H1 (cell line): Measurements from ENCODE around the gene FIGNL2. TPM values are rescaled to one million over a fixed set of nuclear protein-coding genes. Genes with fewer than 3 reads are reported as not detected.
A peak's percentile ranks its signal among the peaks of the same experiment; 100 is the strongest.

Experiments used
- CTCF ChIA-PET: fragments of 300-600 bp; sonication (Branson Sonifier 250); formaldehyde crosslinking; loops from one replicate; lab custom pipeline; 2021; ENCODE audit not compliant: partially characterized antibody; lab: Charles Lee
- POLR2A ChIA-PET: fragments of 300-600 bp; sonication (Branson Sonifier 250); formaldehyde crosslinking; loops from one replicate; lab custom pipeline; 2021; ENCODE audit warnings: inconsistent platforms; ENCODE audit not compliant: partially characterized antibody; lab: Charles Lee
- DNase-seq, 2 experiments: peaks; one replicate each; pipeline versions ENCODE4 v3.0.0 to v3.0.0-alpha.2; 2010 to 2022; ENCODE audit warnings: low spot score in 2 of 2, low read depth in 1 of 2, mixed read lengths in 1 of 2
- FAIRE-seq: peaks from 2 replicates; lab custom pipeline; 2011; peaks lifted over from hg19 to GRCh38; lab: Jason Lieb, UNC
- H2AFZ ChIP-seq: 2 replicates; pipeline ENCODE4 v1.8.1; 2012; ENCODE audit warnings: low read length, inconsistent platforms
- H2AK5ac ChIP-seq: 2 replicates; pipeline ENCODE4 v1.6.1; 2013; ENCODE audit warnings: low read depth, low read length
- H2BK120ac ChIP-seq: replicated peaks from 2 replicates; pipeline ENCODE3; 2013; ENCODE audit warnings: low read depth, low read length, inconsistent platforms
- H2BK12ac ChIP-seq: 2 replicates; pipeline ENCODE4 v1.6.1; 2013; ENCODE audit warnings: low read depth, low read length
- H2BK15ac ChIP-seq: 2 replicates; pipeline ENCODE4 v1.6.1; 2013; ENCODE audit warnings: low read length
- H2BK20ac ChIP-seq: 2 replicates; pipeline ENCODE4 v1.6.1; 2013; ENCODE audit warnings: low read length
- H2BK5ac ChIP-seq: 2 replicates; pipeline ENCODE4 v1.6.1; 2013; ENCODE audit warnings: low read depth, low read length
- H3K14ac ChIP-seq: 2 replicates; pipeline ENCODE4 v1.6.1; 2013; ENCODE audit warnings: inconsistent platforms; ENCODE audit not compliant: insufficient read length
- H3K18ac ChIP-seq: 2 replicates; pipeline ENCODE4 v1.6.1; 2013; ENCODE audit warnings: low read length; ENCODE audit errors: extremely low read depth
- H3K23ac ChIP-seq: 2 replicates; pipeline ENCODE4 v1.6.1; 2013; ENCODE audit warnings: inconsistent platforms; ENCODE audit not compliant: insufficient read length
- H3K23me2 ChIP-seq: 2 replicates; pipeline ENCODE4 v1.6.1; 2013; ENCODE audit warnings: low read depth, low read length
- H3K27ac ChIP-seq: 2 replicates; pipeline ENCODE4 v1.6.1; 2011; ENCODE audit warnings: low read depth, low read length, inconsistent platforms
- H3K27me3 ChIP-seq, 4 experiments: replicated peaks in 1 of 4; 1 replicate in 1 of 4; 2 replicates in 3 of 4; pipeline versions ENCODE4 v1.6.1 to v1.8.1; 2011 to 2013; ENCODE audit warnings: low read length in 3 of 4, mild to moderate bottlenecking in 3 of 4, inconsistent platforms in 2 of 4, mixed read lengths in 2 of 4, moderate library complexity in 1 of 4; ENCODE audit not compliant: control insufficient read depth in 3 of 4, insufficient read depth in 3 of 4; ENCODE audit errors: extremely low read depth in 1 of 4
- H3K36me3 ChIP-seq, 4 experiments: 2 replicates each; pipeline versions ENCODE4 v1.6.1 to v1.8.1; 2011 to 2013; ENCODE audit warnings: mild to moderate bottlenecking in 4 of 4, low read length in 3 of 4, moderate library complexity in 2 of 4, control low read depth in 1 of 4, inconsistent platforms in 1 of 4; ENCODE audit not compliant: insufficient read depth in 4 of 4, control insufficient read depth in 2 of 4
- H3K4ac ChIP-seq: replicated peaks from 2 replicates; pipeline ENCODE3; 2013; ENCODE audit warnings: low read length, low read depth, mixed read lengths, inconsistent platforms; ENCODE audit not compliant: insufficient read length
- H3K4me1 ChIP-seq, 4 experiments: replicated peaks in 1 of 4; 1 replicate in 1 of 4; 2 replicates in 3 of 4; pipeline versions ENCODE4 v1.6.1 to v1.8.1; 2011 to 2013; ENCODE audit warnings: low read length in 3 of 4, inconsistent platforms in 2 of 4, mixed read lengths in 1 of 4; ENCODE audit not compliant: insufficient read depth in 4 of 4, control insufficient read depth in 3 of 4
- H3K4me2 ChIP-seq, 2 experiments: 2 replicates each; pipeline versions ENCODE4 v1.6.1 to v1.8.1; 2011 to 2013; ENCODE audit warnings: low read depth in 2 of 2, low read length in 2 of 2, control low read depth in 1 of 2, inconsistent platforms in 1 of 2, mild to moderate bottlenecking in 1 of 2; ENCODE audit not compliant: insufficient read depth in 1 of 2
- H3K4me3 ChIP-seq, 4 experiments: fragments of 200-600, 300-600 bp in 1 of 4; sonication (generic), shearing (Covaris generic), sonication (Bioruptor Twin) in 1 of 4; 2 replicates each; pipeline versions ENCODE4 v1.5.1 to v1.8.1; 2011 to 2016; ENCODE audit warnings: low read length in 4 of 4, low read depth in 3 of 4, control low read depth in 2 of 4, inconsistent platforms in 2 of 4, mild to moderate bottlenecking in 2 of 4, mixed read lengths in 1 of 4, moderate library complexity in 1 of 4; ENCODE audit not compliant: insufficient read depth in 2 of 4; ENCODE audit errors: extremely low read depth in 1 of 4
- H3K56ac ChIP-seq: replicated peaks from 2 replicates; pipeline ENCODE3; 2013; ENCODE audit warnings: low read depth, mild to moderate bottlenecking, mixed read lengths, low read length, inconsistent platforms; ENCODE audit not compliant: insufficient read length
- H3K79me1 ChIP-seq: 2 replicates; pipeline ENCODE4 v1.6.1; 2013; ENCODE audit warnings: low read depth, low read length, control low read depth
- H3K79me2 ChIP-seq, 2 experiments: 2 replicates each; pipeline versions ENCODE4 v1.6.1 to v1.8.1; 2012 to 2013; ENCODE audit warnings: low read length in 2 of 2, mild to moderate bottlenecking in 2 of 2, inconsistent platforms in 1 of 2; ENCODE audit not compliant: insufficient read depth in 2 of 2, control insufficient read depth in 1 of 2
- H3K9ac ChIP-seq, 4 experiments: replicated peaks in 1 of 4; 1 replicate in 1 of 4; 2 replicates in 3 of 4; pipeline versions ENCODE4 v1.6.1 to v1.8.1; 2011 to 2013; ENCODE audit warnings: low read depth in 3 of 4, low read length in 3 of 4, control low read depth in 2 of 4, mild to moderate bottlenecking in 2 of 4, moderate library complexity in 2 of 4, inconsistent platforms in 1 of 4; ENCODE audit errors: extremely low read depth in 1 of 4
- H3K9me3 ChIP-seq, 2 experiments: 2 replicates each; pipeline versions ENCODE4 v1.6.1 to v1.8.1; 2012 to 2013; ENCODE audit warnings: mild to moderate bottlenecking in 2 of 2, moderate library complexity in 2 of 2, control low read depth in 1 of 2, inconsistent platforms in 1 of 2, low read depth in 1 of 2, low read length in 1 of 2, mixed read lengths in 1 of 2; ENCODE audit not compliant: insufficient read depth in 2 of 2
- H4K20me1 ChIP-seq, 2 experiments: replicated peaks in 1 of 2; 2 replicates each; pipeline versions ENCODE3 to v1.8.1; 2011 to 2013; ENCODE audit warnings: inconsistent platforms in 2 of 2, low read length in 2 of 2, mild to moderate bottlenecking in 1 of 2; ENCODE audit not compliant: insufficient read depth in 2 of 2, control insufficient read depth in 1 of 2
- H4K5ac ChIP-seq: 2 replicates; pipeline ENCODE4 v1.6.1; 2013; ENCODE audit warnings: low read length, low read depth, mixed read lengths, inconsistent platforms; ENCODE audit not compliant: insufficient read length
- H4K8ac ChIP-seq: 2 replicates; pipeline ENCODE4 v1.8.0; 2013; ENCODE audit warnings: mild to moderate bottlenecking, moderate library complexity, low read length, inconsistent platforms; ENCODE audit not compliant: insufficient read depth; ENCODE audit errors: extremely low read depth
- H4K91ac ChIP-seq: replicated peaks from 2 replicates; pipeline ENCODE3; 2013; ENCODE audit warnings: low read length, mixed read lengths, inconsistent platforms; ENCODE audit not compliant: insufficient read length
- EGR1 ChIP-seq: IDR thresholded peaks from 2 replicates; pipeline ENCODE4 v1.6.1; 2011; ENCODE audit warnings: low read depth, low read length, borderline replicate concordance
- POLR2A ChIP-seq, 2 experiments: IDR thresholded peaks; 1 replicate in 1 of 2; 2 replicates in 1 of 2; pipeline ENCODE4 v1.6.1; 2011; ENCODE audit warnings: low read depth in 2 of 2, low read length in 2 of 2, mild to moderate bottlenecking in 2 of 2; ENCODE audit errors: control extremely low read depth in 1 of 2
- WGBS, 2 experiments: shearing (Covaris generic) in 1 of 2; methylation state at CpG; one replicate each; pipeline versions ENCODE4 v1.1.6 to v1.1.7; 2013 to 2015; ENCODE audit warnings: low lambda C conversion rate in 2 of 2, mixed read lengths in 2 of 2, inconsistent platforms in 1 of 2, low coverage in 1 of 2, missing lambda C conversion rate in 1 of 2; ENCODE audit not compliant: insufficient replicate concordance in 2 of 2, insufficient coverage in 1 of 2, insufficient read length in 1 of 2; ENCODE audit errors: extremely low coverage in 1 of 2, missing lambda C conversion rate in 1 of 2; 5-methylcytosine and 5-hydroxymethylcytosine counted together
- polyA plus RNA-seq, 7 experiments: library from polyadenylated mRNA; depleted of rRNA in 3 of 7; stranded (reverse) in 5 of 7; unstranded in 2 of 7; fragments of >200 nt in 5 of 7; fragments of 200-250 nt in 2 of 7; gene quantifications; 1 replicate in 5 of 7; 2 replicates in 1 of 7; 4 replicates in 1 of 7; pipeline versions ENCODE4 v1.2.1 to v1.2.3, GENCODE V29; 2011 to 2013; ENCODE audit warnings: missing spikeins in 2 of 7, mixed read lengths in 2 of 7
- total RNA-seq: library from RNA; stranded (reverse); fragmentation: NEBNext Ultra II Directional; extraction: Animal tissue kit (Norgen Biotek cat#: 25700); gene quantifications from 2 replicates; pipeline ENCODE4 v1.2.1, GENCODE V29; 2021

The FIGNL2 gene
- total and polyA plus RNA-seq, 2 of the 8 experiments (the other 6 are each of a cell fraction or from before 2014, with no cell fraction given), result 6.5 to 7.1 TPM

DNA sequence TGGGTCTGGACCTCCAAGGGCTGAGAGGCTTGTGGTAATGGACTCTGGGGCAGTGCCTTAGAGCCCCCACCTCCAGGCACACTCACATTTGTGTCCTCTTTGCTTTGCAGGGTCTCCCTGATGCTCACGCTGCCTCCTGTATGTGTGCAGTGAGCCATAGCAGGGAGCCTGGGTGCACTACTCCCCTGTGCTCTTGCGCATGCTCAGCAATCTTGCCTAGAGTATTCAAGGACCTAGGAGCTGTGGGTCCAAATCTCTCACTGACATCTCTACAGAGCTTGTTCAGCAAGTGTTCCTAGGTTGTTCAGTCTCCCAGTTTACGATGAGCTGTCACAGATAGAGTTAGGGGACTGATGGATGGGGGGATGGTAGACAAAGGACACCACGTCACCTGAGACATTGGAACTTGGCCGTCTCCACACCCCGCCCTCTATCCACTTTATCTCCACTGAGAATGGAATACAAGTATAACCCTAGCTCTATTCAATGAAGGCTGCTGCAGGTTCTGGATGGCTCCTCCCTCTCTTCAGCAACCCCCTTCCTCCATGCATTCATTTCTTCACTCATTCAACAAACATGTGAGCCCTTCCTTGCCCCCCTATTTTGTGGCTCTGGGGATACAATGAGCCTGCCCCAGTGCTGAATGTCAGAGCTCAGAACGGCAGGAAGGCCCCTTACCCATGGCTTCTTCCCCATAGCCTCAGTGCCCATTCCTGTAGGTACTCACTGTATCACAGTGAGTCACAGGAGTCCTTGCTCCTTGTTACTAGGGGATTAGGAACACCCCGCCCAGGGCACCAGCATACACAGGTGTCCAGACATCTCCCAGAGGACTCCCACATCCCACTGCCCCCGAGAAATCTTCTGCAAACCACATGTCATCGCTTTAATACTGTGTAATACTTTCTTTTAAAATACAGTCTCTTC is 31.2 kb downstream of the FIGNL2 start:
- H2BK20ac ChIP-seq, result no peak overlapping the region
- no peak overlapping the region for H3K56ac ChIP-seq
- peaks cover 0 to 12% (median 7%) of the 10 kb centered on the region in 4 experiments; a peak in 6 of 7 replicates for H3K4me1 ChIP-seq
- H3K79me1 ChIP-seq, result no peaks in the 10 kb centered on the region; the same call in 1 of the 2 replicates
- FAIRE-seq, result no peak
- no peak overlapping the region for H3K23ac ChIP-seq
- H3K14ac ChIP-seq, result no peak overlapping the region
- no peak overlapping the region for H3K4me3 ChIP-seq
- POLR2A ChIA-PET, result interaction anchor here (1.2 to 3.2 kb wide), 3 partner anchors 15 to 46 kb away, joined by 4 to 14 read pairs (median 5); no protein-coding TSS in a partner anchor
- peaks cover 14% of the 10 kb centered on the region; the same call in 1 of the 2 replicates for H3K23me2 ChIP-seq
- 89% methylated on average over 10 of the region's 10 CpGs; no CpG with 5 or more reads in 1 of the 2 experiments for WGBS, 2 experiments
- H2BK12ac ChIP-seq, result no peak overlapping the region
- H2BK15ac ChIP-seq, result no peak overlapping the region
- no peak for DNase-seq
- H3K27me3 ChIP-seq, result peaks cover 0 to 53% (median 37%) of the 10 kb centered on the region in 4 experiments; a peak in 6 of 7 replicates
- no peak overlapping the region for H4K8ac ChIP-seq
- no peak overlapping the region for H3K27ac ChIP-seq
- H3K9ac ChIP-seq, result no peak overlapping the region
- no peak overlapping the region for H2BK5ac ChIP-seq
- no peak overlapping the region for H2BK120ac ChIP-seq
- H4K91ac ChIP-seq, result no peak overlapping the region
- no peaks in the 10 kb centered on the region for H3K79me2 ChIP-seq
- H3K18ac ChIP-seq, result no peak overlapping the region
- H3K9me3 ChIP-seq, result no peaks in the 10 kb centered on the region
- TF ChIP-seq POLR2A (IDR thresholded peaks at IDR 0.05; ENCODE audit: control extremely low read depth in 1 of 2, low read depth in 2 of 2, low read length in 2 of 2) (peak in 1 of 2 experiments; percentile 13; a peak in 1 of 3 replicates), EGR1 (no peak)
- H4K20me1 ChIP-seq, result peaks cover 0 to 5% of the 10 kb centered on the region in 2 experiments
- no peaks in the 10 kb centered on the region for H3K36me3 ChIP-seq
- H4K5ac ChIP-seq, result no peak overlapping the region
- no peak overlapping the region for H2AFZ ChIP-seq
- H3K4ac ChIP-seq, result no peak overlapping the region
- no peak overlapping the region for H3K4me2 ChIP-seq
- no peak overlapping the region for H2AK5ac ChIP-seq
- CTCF ChIA-PET, result interaction anchor here (0.6 to 9.0 kb wide), 11 partner anchors 7 to 396 kb away, joined by 3 to 139 read pairs (median 4); no protein-coding TSS in a partner anchor
